OCI-LY3 (cell line): ENCODE measurements around the gene METTL17.

Experiments used
- CTCF ChIP-seq: fragments of 200-600, 300-600 bp; sonication (generic); IDR thresholded peaks from 2 replicates; pipeline ENCODE4 v1.5.1; 2014; ENCODE audit warnings: antibody characterized with exemption, low read length, low read depth
- EZH2phosphoT487 ChIP-seq: fragments of 200-600 bp; shearing (Covaris generic); IDR thresholded peaks from 2 replicates; pipeline ENCODE4 v1.6.1; 2018; ENCODE audit warnings: antibody characterized with exemption, mixed run types, low read depth

- TF ChIP-seq CTCF (no peak), EZH2phosphoT487 (no peak)
Measured at GRCh38 chr14:20970647-20970982, 19.2 kb upstream of the METTL17 start.
